8988T (cell line): ENCODE results near the gene WNT7A.

Experiments used
- DNase-seq: peaks from one replicate; pipeline ENCODE4 v3.0.0; 2011

Gene WNT7A

DNA sequence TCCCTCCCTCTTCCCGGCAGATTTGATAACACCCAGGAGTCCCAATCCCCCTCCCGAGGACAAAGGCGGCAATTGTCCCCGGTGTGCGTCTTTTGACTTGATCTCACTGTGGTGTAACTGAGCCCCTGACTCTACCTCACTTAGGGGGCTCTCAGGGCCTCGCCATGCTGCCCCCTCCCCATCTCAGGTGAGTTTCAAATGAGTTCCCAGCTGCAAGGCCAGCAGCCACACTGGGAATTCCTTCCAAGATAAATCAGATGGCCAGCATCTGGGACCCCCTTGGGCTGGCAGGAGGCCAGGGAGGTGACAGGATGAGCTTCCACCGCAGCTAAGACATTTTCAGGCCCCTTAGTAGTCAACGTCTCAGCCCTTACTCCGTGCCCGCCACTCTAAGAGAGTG, 35.0 kb downstream of the WNT7A start:
- DNase-seq, result no peak

DNA sequence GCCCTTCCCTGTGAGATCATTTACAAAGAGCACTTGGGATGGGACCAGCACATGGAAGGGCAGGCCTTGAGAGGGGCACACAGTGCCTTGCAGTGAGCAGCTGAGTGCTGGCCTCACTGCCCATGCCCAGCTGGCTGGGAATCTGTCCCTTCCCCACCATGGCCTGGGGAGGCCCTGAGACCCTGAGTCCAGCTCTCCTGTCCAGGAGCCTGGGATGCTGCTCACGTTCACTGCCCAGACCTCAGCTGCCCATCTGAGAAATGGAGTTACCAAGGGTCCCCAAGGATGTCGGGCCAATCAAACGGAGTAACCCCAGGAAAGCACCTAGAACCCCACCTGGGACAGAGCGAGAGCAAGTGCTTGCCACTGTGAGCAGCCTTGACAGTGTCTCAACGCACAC, 35.6 kb downstream of the WNT7A start:
- DNase-seq, result no peak

DNA sequence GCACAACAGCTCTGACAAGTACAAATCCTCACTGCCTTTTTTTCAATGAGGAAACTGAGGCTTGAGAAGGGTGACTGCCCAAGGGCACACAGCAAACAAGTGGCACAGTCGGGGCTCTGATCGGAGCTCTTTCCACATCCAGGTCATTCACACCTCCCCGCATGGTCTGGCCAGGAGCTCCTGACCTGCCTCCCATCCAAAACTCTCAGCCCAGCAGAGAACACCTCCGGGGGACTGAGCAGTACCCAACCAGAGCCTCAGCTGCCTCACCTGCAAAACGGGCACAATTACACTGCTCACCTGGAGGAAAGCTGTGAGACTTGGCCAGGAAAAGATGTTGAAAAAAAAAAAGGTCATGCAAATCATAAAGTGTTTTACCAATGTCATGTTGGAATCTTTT, 36.5 kb downstream of the WNT7A start:
- DNase-seq, result no peak

DNA sequence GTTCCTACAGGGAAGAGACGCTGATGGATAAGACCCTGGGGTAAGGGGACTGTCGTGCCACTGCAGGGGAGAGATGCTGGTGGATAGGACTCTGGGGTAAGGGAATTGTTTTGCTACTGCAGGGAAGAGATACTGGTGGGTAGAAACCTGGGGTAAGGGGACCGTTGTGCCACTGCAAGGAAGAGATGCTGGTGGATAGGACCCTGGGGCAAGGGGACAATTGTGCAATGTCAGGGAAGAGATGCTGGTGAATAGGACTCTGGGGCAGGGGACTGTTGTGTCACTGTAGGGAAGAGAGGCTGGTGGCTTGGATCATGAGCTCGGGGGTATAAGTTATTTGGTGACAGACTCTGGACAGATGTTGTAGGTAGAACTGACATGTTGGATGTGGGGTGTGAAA, 37.6 kb downstream of the WNT7A start:
- no peak for DNase-seq

DNA sequence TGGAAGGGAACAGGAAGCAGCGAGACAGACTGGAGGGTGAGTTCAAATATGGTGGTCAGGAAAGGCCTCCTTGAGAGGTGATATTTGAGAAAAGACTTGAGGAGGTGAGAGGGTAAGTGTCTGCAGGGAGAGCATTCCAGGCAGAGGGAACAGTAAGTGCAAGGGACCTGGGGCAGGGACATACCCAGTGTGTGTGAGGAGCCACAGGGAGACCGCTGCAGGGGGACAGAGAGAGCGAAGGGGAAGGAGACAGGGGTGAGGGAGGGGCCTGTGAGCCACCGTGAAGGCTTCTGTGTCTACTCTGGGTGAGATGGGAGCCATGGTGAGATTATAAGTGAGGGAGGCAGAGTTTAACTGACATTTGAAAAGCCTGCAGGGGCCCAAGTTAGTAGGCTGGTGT, 38.0 kb downstream of the WNT7A start:
- no peak for DNase-seq

DNA sequence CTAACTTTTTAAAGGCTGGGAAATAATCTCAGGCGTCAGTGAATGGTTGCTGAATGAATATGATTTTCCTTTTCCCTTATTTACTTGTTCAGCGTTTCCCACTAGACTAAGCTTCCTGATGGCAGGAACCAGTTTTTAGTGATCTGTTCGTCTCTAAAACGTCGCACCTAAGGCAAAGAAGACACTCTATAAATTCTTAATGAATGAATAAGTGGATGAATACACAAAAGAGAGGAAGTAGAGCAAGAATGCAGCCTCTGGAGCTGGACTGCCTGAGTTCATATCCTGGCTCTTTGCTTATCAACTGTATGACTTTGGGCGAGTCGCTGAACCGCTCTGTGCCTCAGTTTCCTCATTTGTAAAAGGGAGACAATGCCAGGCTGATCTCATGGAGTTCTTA, 38.7 kb downstream of the WNT7A start:
- DNase-seq, result no peak

DNA sequence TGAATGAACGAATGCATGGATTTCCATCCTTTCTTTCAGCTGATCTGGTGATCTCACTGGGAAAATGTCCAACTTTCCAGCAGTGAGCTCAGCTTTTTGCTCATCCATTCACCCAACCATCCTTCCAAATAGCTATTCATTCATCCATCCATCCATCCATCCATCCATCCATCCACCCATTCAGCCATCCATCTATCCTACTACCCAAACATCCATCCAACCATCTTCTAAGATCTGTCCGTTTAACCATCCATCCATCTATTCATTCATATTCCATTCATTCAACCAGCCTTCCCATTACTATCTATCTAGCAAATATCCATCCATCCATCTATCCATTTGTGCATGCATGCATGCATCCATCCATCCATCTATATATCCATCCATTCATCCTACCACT, 39.4 kb downstream of the WNT7A start:
- no peak for DNase-seq

DNA sequence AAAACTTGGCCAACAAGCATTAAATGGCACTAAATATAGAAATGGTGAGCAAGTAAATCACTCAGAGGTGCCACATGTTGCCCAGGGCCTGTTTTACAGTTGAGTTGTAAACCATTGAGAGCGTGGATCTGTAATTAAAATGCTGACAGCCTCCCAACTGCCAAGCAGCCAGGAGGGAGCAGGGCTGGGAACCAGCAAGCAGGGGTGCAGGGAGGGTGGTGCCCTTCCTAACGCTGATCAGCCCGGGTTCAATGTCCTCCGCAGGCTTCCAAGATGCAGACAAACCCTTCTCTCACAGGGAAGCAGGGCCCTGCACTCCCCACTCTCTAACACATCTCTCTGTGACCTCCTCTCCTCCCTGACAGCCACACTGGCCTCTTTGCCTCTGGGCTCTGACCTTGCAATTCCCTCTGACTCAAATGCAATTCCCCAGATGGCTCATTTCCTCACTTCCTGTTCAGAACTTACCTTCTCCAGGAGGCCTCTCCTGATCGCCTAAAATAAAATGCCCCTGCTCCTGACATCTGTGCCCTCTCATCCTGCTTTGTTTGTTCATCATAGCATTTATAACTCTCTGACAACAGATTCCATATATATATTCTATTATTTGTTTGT, 40.0 kb downstream of the WNT7A start:
- DNase-seq, result no peak

DNA sequence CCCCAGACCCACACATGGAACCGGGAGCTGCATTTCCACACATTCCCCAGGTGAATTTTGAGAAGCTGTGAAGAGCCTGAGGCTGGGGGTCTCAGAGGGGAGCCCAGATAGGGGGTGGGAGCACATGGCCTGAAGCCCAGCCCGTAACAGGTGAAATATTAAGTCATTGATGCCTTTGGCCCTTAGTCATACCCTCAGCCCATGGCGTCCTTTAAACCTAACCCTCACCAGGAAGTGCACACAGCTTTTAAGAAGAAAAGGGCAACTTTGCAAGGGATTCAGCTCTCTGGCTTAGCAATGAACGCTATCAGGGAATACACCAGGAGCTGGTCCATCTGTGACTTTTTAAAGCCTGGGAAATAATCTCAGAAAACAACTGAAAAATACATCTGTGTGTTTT, 40.6 kb downstream of the WNT7A start:
- DNase-seq, result no peak

DNA sequence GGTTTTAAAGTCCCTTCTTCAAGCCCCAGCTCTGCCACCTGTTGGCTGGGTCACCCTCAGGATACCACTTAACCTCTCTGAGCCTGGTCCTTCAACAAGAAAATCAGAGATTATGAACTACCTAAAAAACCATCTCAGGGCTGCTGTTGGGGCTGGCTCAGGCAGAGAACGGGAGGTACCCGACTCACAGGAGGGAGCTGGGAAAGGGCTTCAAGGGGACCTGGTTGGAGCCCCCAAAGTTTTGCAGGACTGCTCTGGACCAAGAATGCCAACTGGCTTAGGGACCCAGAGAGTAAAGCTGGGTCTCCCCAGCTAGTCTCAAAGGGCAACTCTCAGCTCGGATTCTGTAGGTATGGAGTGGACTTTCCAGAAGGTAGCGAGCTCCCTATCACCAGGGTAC, 41.5 kb downstream of the WNT7A start:
- DNase-seq, result no peak

DNA sequence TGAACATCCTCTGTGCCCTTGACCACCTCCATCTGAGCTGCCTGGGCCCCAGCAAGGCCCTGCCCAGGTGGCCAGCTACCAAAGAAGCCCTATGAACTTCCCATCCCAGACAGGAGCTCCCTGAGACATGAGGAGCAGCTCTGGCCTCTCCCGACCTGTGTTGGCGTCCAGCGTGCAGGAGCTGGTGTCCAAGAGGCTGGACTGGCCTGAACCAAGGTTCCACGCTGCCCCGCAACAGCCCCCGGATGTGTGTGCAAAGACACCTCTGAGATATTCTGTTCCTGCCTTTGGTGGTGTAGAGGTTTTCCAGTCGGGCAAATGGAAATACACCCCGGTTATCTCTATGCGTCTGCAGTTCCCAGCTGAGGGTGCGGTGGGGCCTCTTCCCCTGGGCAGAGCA, 42.1 kb downstream of the WNT7A start:
- DNase-seq, result no peak

DNA sequence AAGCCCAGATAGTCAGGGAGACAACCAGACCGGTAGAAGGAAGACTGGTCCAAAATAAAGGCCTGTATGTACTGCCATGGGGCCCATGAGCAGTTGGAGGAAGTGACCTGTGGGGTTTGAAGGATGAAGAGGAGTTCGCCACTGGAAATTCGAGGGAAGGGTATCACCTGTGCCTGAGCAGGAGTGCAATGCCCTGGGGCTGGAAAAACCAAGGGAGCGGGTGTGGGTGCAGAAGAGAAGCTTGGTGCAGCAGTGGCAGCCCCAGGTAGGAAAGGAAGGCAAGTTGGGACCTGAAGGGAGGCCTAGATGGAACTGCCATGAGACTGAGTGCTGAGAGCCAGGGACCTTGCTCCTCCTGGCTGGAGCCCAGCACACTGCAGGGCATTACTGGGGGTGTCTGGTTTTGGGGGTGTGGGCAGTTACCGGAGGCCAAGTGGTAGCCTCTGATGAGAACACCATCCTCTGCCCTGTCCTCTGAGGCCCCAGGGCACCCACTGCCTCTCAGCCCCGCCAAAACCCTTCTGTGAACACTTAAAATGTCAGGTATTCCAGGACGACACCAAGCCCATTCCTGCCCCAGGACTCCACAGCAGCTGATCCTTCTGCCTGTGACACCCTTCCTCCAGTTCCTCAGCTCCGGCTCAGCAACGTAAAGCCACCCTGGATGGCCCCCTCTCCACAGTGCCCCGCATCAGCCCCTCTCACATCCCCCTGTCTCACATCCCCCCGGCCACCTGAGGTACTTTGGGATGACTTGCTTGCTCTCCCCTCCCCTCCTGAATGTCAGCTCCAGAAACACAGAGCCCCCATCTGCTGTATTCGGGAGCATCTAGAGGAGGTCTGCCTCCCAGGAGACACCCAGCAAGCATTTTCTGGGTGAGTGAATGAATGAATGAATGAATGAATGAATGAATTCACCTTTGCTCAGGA, 42.9 kb downstream of the WNT7A start:
- DNase-seq, result no peak

DNA sequence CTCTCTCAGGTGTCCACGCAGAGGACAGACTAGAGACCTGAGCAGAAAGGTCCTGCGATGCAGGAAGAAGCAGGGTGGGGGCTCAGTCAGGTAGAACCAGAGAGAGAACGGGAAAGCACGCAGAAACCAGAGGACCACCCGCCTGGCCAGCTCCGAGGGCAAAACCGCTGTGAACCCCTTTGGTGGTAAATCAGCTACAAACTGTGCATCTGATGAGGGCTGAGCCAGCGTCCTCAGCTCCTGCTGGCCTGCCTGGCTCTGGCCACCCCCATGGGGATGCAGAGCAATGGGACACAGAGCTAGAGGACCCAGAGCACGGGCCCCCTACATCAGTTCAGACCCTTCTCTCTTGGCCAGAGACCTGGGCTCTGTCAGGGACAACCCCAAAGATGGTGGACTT, 44.6 kb downstream of the WNT7A start:
- DNase-seq, result no peak

DNA sequence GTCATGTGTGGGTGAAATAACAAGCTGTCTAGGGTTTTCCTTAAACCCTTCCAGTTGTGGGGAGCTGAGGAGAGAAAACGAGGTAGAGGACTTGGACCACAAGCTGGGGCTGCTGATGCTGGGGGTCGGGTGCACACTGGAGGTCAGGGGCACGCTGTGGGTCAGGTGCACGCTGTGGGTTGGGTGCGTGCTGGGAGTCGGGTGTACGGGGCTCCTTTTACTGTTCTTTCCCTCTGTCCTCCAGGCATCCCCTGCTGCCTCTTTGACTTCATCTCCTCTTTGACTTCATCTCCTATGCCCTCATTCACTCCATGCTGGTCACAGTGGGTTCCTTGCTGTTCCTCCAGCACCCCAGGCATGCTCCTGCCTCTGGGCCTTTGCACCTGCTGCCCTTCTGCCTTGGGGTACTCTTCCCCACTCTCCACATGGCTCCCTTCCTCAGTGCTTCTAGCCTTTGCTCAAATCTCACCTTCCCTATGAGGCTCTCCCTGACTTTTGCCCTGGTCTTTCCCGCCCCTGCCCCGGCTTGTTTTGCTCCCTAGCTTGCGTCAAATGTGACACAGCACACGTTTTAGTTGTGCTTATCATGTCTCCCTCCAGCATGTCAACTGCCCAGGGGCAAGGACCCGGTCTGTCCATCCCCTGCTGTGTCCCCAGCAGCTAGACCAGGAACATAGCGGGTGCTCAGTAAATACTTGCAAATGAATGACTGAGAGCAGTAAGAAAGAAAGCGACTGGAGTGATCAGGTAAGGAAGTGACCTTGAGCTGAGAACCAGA, 45.4 kb downstream of the WNT7A start:
- no peak for DNase-seq

DNA sequence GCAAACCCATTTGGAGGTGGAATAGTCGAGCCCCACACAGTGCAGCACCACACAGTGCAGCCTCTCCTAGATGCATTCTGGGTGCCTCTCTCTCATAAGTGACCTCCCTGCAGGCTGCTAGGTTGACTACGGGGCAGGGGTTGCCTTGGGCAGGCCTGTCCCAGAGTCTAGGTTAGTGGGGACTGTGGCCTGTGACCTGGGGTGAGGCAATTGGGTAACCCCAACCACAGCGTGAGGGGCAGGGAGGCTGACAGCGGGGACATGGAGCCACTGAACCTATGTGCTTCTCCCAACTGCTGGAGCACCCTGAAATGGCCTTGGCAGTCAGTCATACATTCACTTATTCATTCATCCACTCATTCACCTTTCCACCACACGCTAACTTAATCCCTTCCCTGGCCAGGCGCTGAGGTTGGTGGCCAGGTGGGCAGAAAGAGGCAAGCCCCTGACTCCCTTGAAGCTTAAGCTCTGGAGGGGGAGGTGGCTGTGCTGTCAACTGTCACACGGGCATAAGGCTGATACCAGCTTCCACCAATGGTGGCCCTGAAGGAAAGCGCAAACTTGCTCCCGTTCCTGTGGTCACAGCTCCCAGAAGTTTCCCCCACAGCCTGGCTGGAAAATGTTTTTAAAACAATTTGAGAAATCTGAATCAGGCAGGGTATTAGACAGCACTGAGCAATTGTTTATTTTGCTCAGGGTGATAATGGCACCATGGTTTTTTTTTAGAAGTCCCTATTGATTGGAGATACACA, 46.2 kb downstream of the WNT7A start:
- DNase-seq, result no peak

DNA sequence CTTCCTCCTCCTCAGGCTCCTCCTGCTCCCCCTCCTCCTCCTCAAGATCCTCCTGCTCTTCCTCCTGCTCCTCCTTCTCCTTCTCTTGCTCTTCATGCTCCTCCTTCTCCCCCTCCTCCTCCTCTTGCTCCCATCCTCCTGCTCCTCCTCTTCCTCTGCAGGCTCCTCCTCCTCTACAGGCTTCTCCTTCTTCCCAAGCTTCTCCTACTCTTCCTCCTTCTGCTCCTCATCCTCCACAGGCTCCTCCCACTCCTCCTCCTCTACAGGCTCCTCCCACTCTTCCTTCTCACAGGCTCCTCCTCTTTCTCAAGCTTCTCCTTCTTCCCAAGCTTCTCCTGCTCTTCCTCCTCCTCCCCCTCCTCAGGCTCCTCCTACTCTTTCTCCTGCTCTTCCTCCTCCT, 47.7 kb downstream of the WNT7A start:
- DNase-seq, result no peak

DNA sequence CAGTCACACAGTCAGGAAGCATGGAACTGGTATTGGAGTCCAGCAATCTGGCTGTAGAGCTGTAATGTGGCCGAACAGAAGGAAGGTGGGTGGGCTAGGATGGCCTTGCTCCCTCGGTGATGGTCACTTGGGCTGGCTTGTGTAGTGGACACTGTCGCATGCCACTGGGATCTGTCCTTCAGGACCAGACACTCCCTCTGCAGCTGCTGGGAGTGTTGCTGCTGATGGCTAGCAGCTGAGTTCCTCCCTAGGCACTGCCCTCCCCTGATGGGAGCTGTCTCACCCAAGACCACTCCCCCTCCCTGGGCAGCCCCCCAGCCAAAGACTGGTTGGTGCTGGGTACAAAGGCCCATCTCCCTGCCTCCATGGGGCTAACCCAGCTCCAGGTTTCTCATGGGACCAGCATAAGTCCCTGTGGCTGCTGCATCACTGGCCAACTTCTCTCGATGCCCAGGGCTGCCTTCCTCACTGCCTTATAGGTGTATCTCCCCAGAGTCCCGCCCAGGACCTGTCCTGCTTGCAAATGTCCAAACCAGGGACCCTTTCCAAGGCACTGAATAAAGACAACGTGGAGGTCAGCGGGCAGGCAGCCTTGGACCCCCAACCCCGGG, 48.4 kb downstream of the WNT7A start:
- DNase-seq, result no peak

DNA sequence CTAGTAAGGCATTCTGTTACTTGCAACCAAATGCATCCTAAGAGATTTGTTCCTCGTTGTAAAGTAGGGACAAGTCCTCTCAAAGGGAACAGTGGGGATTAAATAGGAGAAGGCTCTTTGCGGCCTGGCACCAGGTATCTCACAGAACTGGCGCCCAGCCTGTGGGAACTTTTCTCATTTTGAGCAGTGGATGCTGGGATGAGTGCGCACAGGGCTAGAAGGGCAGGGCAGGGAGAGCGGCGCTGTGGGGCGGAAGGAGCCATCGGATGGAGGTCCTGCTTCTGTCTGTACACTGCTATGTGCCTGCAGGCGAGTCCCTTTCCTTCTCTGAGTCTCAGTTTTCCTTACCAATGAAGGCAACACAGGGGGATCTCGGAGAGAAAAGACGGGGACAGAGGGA, 50.6 kb downstream of the WNT7A start:
- no peak for DNase-seq

DNA sequence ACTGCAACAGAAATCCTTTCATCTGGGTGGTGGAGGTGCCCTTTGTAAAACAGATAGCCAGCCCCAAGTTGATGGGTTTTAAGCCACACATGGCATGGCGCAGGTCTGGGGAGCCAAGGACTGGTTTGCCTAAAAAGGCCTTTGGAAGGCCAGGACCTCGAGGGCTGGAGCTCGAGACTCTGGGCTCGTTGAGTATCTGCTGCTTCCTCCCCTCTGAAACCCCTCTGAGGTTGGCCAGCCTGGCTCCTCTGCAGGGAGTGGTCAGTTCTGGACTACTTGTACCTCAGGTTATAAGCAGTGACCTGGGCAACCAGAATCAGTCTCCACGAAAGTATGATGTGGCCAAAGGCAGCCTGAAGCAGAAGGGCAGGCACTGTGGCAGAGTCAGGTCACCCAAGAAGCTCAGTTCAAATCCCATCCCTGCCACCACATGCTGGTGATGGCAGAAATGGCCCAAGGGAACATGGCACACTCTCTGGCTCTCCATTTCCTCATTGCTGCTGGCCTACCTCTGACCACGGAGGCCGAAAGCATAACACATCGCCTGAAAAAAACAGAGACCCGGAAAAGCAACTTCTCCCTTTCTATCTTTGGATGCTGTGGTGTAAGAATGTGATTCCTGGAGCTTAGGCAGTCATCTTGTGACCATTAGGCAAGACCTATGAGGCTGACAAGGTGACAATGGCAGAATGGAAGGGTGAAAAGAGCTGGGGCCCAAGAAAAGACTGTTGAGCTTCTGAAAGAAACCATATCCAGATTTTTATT, 51.2 kb downstream of the WNT7A start:
- no peak for DNase-seq

DNA sequence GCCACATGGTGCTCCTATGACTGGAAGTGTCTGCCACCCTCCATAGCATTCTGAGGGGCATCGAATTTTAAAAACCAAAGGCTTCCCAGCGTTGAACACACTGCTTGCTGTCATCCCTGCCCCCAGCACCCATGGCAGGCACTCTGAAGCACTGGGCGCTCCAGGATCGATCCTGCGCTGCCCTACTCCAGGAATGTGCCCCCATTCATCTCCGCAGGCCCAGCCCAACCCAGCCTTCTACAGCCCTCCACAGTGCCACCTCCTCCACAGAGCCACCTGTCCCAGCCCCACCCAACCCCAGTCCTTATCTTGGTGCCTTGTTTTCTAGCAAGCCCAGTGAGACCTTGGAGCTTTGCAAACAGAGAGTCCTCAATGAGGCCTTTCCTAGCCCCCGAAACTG, 52.2 kb downstream of the WNT7A start:
- DNase-seq, result no peak

DNA sequence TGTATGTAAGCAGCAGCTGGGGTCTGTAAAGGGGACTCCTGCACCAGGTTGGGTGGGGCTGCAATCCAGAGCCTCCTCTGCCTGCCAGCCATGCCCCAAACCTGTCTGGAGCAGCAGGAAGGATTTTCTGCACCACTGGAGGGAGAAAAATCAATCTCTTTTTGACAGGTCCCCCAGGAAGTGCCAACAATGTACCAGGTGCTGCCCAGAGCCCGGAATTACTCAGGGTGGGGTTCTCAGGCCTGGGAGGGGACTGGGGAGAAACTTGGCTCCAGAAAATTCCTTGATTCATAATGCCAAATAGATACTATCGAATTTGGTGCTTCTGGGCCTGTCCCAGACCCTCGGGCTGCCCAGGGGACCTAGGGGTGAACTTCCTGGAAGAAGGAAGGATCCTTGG, 52.6 kb downstream of the WNT7A start:
- no peak for DNase-seq

DNA sequence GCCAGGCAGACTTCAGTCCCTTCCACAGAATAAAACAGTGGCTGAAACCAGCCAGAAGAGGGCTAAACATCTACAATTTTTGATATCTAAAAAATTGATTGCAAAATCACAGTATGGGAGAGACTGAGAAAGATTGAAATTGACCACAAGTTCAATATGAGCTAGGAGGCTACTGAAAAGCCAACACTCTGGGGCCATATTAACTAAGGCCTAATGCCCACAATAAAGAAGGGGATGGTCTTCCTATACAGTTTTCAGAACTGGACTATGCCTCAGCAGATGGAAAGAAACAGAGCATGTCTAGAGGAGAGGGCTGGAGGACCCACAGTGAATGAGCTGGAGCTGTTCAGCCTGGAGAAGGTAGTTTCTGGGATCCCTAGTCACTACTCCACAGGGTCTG, 53.2 kb downstream of the WNT7A start:
- no peak for DNase-seq
